SK-N-MC (cell line): Measurements from ENCODE around the gene FOXP1.

ENCODE experiments used
- EZH2 ChIP-seq: fragments of 200-600 bp; sonication (generic); IDR thresholded peaks from one replicate; pipeline ENCODE4 v1.6.1; 2017; ENCODE audit warnings: antibody characterized with exemption
- POLR2AphosphoS5 ChIP-seq: IDR thresholded peaks from 2 replicates; pipeline ENCODE4 v1.6.1; 2012; ENCODE audit warnings: mild to moderate bottlenecking, low read depth, low read length, borderline replicate concordance

GRCh38 chr3:70996082-70996481, 587.4 kb downstream of the FOXP1 start:
- TF ChIP-seq EZH2 (no peak), POLR2AphosphoS5 (no peak)
